Stimulated activated naive CD8-positive, alpha-beta T cell treated with anti-CD3 and anti-CD28 coated beads, Interleukin-15, Interleukin-2, amounts not matched to agents 100 ng/mL and 50 ng/mL, for 24 hours (primary cell): ENCODE data around the gene PPM1H.

Experiments used
- H3K27ac Mint-ChIP-seq: one replicate; pipeline ENCODE4 v1.8.0; 2021; ENCODE audit warnings: mild to moderate bottlenecking, mixed read lengths
- H3K27me3 Mint-ChIP-seq: one replicate; pipeline ENCODE4 v1.8.0; 2021; ENCODE audit warnings: mixed read lengths
- H3K36me3 Mint-ChIP-seq: one replicate; pipeline ENCODE4 v1.8.0; 2021; ENCODE audit warnings: low read depth, mixed read lengths
- H3K4me1 Mint-ChIP-seq: one replicate; pipeline ENCODE4 v1.8.0; 2021; ENCODE audit warnings: low read depth, mixed read lengths
- H3K4me3 Mint-ChIP-seq: one replicate; pipeline ENCODE4 v1.8.0; 2021; ENCODE audit warnings: mild to moderate bottlenecking, mixed read lengths
- H3K9me3 Mint-ChIP-seq: one replicate; pipeline ENCODE4 v1.8.0; 2021; ENCODE audit warnings: mixed read lengths

PPM1H gene

GRCh38 chr12:62717643-62718042 lies 217.3 kb downstream of the PPM1H start:
- H3K27ac Mint-ChIP-seq, result no peak overlapping the region
- H3K9me3 Mint-ChIP-seq, result no peaks in the 10 kb centered on the region
- H3K27me3 Mint-ChIP-seq, result no peaks in the 10 kb centered on the region
- no peaks in the 10 kb centered on the region for H3K36me3 Mint-ChIP-seq
- H3K4me1 Mint-ChIP-seq, result no peaks in the 10 kb centered on the region
- H3K4me3 Mint-ChIP-seq, result no peak overlapping the region

- H3K36me3 Mint-ChIP-seq, result no peaks in the 10 kb centered on the region
- no peak overlapping the region for H3K27ac Mint-ChIP-seq
- H3K27me3 Mint-ChIP-seq, result no peaks in the 10 kb centered on the region
- H3K4me1 Mint-ChIP-seq, result no peaks in the 10 kb centered on the region
- no peak overlapping the region for H3K4me3 Mint-ChIP-seq
- no peaks in the 10 kb centered on the region for H3K9me3 Mint-ChIP-seq
These were observed 218.0 kb downstream of the PPM1H start for GRCh38 chr12:62716866-62717525.

- Mint-ChIP-seq H3K36me3 (no peaks in the 10 kb centered on the region), H3K4me3 (no peak overlapping the region), H3K9me3 (no peaks in the 10 kb centered on the region), H3K27ac (no peak overlapping the region), H3K4me1 (no peaks in the 10 kb centered on the region), H3K27me3 (no peaks in the 10 kb centered on the region)
These were observed 218.9 kb downstream of the PPM1H start for GRCh38 chr12:62716037-62716436.

- H3K9me3 Mint-ChIP-seq, result no peaks in the 10 kb centered on the region
- no peak overlapping the region for H3K4me3 Mint-ChIP-seq
- no peak overlapping the region for H3K27ac Mint-ChIP-seq
- no peaks in the 10 kb centered on the region for H3K4me1 Mint-ChIP-seq
- H3K27me3 Mint-ChIP-seq, result no peaks in the 10 kb centered on the region
- H3K36me3 Mint-ChIP-seq, result no peaks in the 10 kb centered on the region
These were observed 219.9 kb downstream of the PPM1H start for GRCh38 chr12:62714774-62715721.

GRCh38 chr12:62714181-62714773 lies 220.7 kb downstream of the PPM1H start:
- no peaks in the 10 kb centered on the region for H3K4me1 Mint-ChIP-seq
- no peaks in the 10 kb centered on the region for H3K27me3 Mint-ChIP-seq
- H3K4me3 Mint-ChIP-seq, result no peak overlapping the region
- H3K9me3 Mint-ChIP-seq, result no peaks in the 10 kb centered on the region
- no peak overlapping the region for H3K27ac Mint-ChIP-seq
- H3K36me3 Mint-ChIP-seq, result no peaks in the 10 kb centered on the region

GRCh38 chr12:62713723-62714122 lies 221.2 kb downstream of the PPM1H start:
- no peaks in the 10 kb centered on the region for H3K27me3 Mint-ChIP-seq
- no peaks in the 10 kb centered on the region for H3K9me3 Mint-ChIP-seq
- H3K4me3 Mint-ChIP-seq, result no peak overlapping the region
- H3K27ac Mint-ChIP-seq, result no peak overlapping the region
- no peaks in the 10 kb centered on the region for H3K4me1 Mint-ChIP-seq
- H3K36me3 Mint-ChIP-seq, result no peaks in the 10 kb centered on the region

GRCh38 chr12:62712681-62713573 lies 222.0 kb downstream of the PPM1H start:
- H3K9me3 Mint-ChIP-seq, result no peaks in the 10 kb centered on the region
- H3K36me3 Mint-ChIP-seq, result no peaks in the 10 kb centered on the region
- H3K4me1 Mint-ChIP-seq, result no peaks in the 10 kb centered on the region
- H3K4me3 Mint-ChIP-seq, result no peak overlapping the region
- no peaks in the 10 kb centered on the region for H3K27me3 Mint-ChIP-seq
- H3K27ac Mint-ChIP-seq, result no peak overlapping the region

GRCh38 chr12:62711631-62712241 lies 223.2 kb downstream of the PPM1H start:
- no peak overlapping the region for H3K4me3 Mint-ChIP-seq
- H3K36me3 Mint-ChIP-seq, result no peaks in the 10 kb centered on the region
- H3K27me3 Mint-ChIP-seq, result no peaks in the 10 kb centered on the region
- no peaks in the 10 kb centered on the region for H3K4me1 Mint-ChIP-seq
- no peaks in the 10 kb centered on the region for H3K9me3 Mint-ChIP-seq
- no peak overlapping the region for H3K27ac Mint-ChIP-seq

GRCh38 chr12:62709311-62709710 lies 225.6 kb downstream of the PPM1H start:
- H3K9me3 Mint-ChIP-seq, result no peaks in the 10 kb centered on the region
- no peak overlapping the region for H3K27ac Mint-ChIP-seq
- H3K4me1 Mint-ChIP-seq, result no peaks in the 10 kb centered on the region
- H3K4me3 Mint-ChIP-seq, result no peak overlapping the region
- H3K27me3 Mint-ChIP-seq, result no peaks in the 10 kb centered on the region
- no peaks in the 10 kb centered on the region for H3K36me3 Mint-ChIP-seq

GRCh38 chr12:62707939-62708338 lies 227.0 kb downstream of the PPM1H start:
- Mint-ChIP-seq H3K4me3 (no peak overlapping the region), H3K4me1 (no peaks in the 10 kb centered on the region), H3K36me3 (no peaks in the 10 kb centered on the region), H3K27ac (no peak overlapping the region), H3K27me3 (no peaks in the 10 kb centered on the region), H3K9me3 (no peaks in the 10 kb centered on the region)

- no peaks in the 10 kb centered on the region for H3K9me3 Mint-ChIP-seq
- H3K4me1 Mint-ChIP-seq, result no peaks in the 10 kb centered on the region
- no peak overlapping the region for H3K27ac Mint-ChIP-seq
- H3K36me3 Mint-ChIP-seq, result no peaks in the 10 kb centered on the region
- H3K4me3 Mint-ChIP-seq, result no peak overlapping the region
- H3K27me3 Mint-ChIP-seq, result no peaks in the 10 kb centered on the region
These were observed 229.1 kb downstream of the PPM1H start for GRCh38 chr12:62705846-62706245.

GRCh38 chr12:62703011-62703380 lies 232.0 kb downstream of the PPM1H start:
- no peak overlapping the region for H3K4me3 Mint-ChIP-seq
- H3K27ac Mint-ChIP-seq, result no peak overlapping the region
- H3K9me3 Mint-ChIP-seq, result no peaks in the 10 kb centered on the region
- H3K27me3 Mint-ChIP-seq, result no peaks in the 10 kb centered on the region
- H3K4me1 Mint-ChIP-seq, result peaks cover 4% of the 10 kb centered on the region
- no peaks in the 10 kb centered on the region for H3K36me3 Mint-ChIP-seq

- no peak overlapping the region for H3K27ac Mint-ChIP-seq
- H3K4me3 Mint-ChIP-seq, result no peak overlapping the region
- peaks cover 7% of the 10 kb centered on the region for H3K4me1 Mint-ChIP-seq
- no peaks in the 10 kb centered on the region for H3K9me3 Mint-ChIP-seq
- H3K27me3 Mint-ChIP-seq, result no peaks in the 10 kb centered on the region
- H3K36me3 Mint-ChIP-seq, result no peaks in the 10 kb centered on the region
These were observed 233.5 kb downstream of the PPM1H start for GRCh38 chr12:62701492-62701891.
